ENCODE data around the gene NFATC2.

Gene NFATC2

DNA sequence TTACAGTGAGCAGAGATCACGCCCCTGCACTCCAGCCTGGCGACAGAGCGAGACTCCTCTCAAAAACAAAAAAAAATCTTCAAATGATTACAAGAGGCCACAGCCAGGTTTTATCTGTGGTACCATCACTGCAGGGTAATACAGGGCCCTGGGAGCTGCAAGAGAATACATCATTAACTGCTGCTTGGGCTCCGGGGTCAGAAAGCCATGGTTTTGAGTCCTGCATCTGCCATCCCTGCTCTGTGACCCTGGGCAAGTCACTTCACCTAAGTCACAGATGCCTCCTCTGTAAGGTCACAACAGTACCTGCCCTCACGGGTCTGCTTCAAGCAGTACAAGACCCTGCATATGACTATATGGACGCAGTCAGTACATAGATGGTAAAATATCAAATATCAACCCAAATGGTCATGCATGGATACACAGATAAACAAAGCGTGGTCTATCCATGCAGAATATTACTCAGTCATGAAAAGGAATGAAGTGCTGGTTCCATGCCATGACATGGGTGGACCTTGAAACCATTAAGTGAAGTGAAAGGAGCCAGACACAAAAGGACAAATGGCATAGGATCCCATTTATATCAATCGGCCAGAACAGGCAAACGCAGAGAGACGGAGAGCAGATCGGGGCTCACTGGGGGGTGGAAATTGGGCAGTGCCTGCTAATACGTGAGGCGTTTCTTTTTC, 83.6 kb downstream of the NFATC2 start:
- in situ Hi-C loops (cut with HindIII; ENCODE audit: low pct_ligation_motif_present, low sequenced_read_pairs): no loop called here
- no peak overlapping the region for H3K27ac ChIP-seq
- H3K4me3 ChIP-seq (ENCODE audit: low read depth, low read length): no peak overlapping the region
- no peak for TF ChIP-seq CTCF (IDR thresholded peaks at IDR 0.05; ENCODE audit: low read depth, low read length, missing control alignments)
- no peaks in the 10 kb centered on the region for H3K27me3 ChIP-seq (replicated peaks)
- no peak for DNase-seq
- no peaks in the 10 kb centered on the region for H3K36me3 ChIP-seq (replicated peaks)

GRCh38 chr20:51457533-51457932, 85.0 kb downstream of the NFATC2 start:
- no peak for TF ChIP-seq CTCF (IDR thresholded peaks at IDR 0.05; ENCODE audit: low read depth, low read length, missing control alignments)
- no peaks in the 10 kb centered on the region for H3K27me3 ChIP-seq (replicated peaks)
- no peak for DNase-seq
- in situ Hi-C loops (cut with HindIII; ENCODE audit: low pct_ligation_motif_present, low sequenced_read_pairs): no loop called here
- H3K4me3 ChIP-seq (ENCODE audit: low read depth, low read length): no peak overlapping the region
- no peak overlapping the region for H3K27ac ChIP-seq
- H3K36me3 ChIP-seq (replicated peaks): no peaks in the 10 kb centered on the region

GRCh38 chr20:51456511-51457509, 85.7 kb downstream of the NFATC2 start:
- TF ChIP-seq CTCF (IDR thresholded peaks at IDR 0.05; ENCODE audit: low read depth, low read length, missing control alignments): peak; percentile 17
- peak; percentile 94 for DNase-seq
- no peaks in the 10 kb centered on the region for H3K27me3 ChIP-seq (replicated peaks)
- in situ Hi-C loops (cut with HindIII; ENCODE audit: low pct_ligation_motif_present, low sequenced_read_pairs): no loop called here
- H3K27ac ChIP-seq: peak overlapping the region; percentile 58
- peak overlapping the region; percentile 15 for H3K4me3 ChIP-seq (ENCODE audit: low read depth, low read length)
- H3K36me3 ChIP-seq (replicated peaks): no peaks in the 10 kb centered on the region

DNA sequence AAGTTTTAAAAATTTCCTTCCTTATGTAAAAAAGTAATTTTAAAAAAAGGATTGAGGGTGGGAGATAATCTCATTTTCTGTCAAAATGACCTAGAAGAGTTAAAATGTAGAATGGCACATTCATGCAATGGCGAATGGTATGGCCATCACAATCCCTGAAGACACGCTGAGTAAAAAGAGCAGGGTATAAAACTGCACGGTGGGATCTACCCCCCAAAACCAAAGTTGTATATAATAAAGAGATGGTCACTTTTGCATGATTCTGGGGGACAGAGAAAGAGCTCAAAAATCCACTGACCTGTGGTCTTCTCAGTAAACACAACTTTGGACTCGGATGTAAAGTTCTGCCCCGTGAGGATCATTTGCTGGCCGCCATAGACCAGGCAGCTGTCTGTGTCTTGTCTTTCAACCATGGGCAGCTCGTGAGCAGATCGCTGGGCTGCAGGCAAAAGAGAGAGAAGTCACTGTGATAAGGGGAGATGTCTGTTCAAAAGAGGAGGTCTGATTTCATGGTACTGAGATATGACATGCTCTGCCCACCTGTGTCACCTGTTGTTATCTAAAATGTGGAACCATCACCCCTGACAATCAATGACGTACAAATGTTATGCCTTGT, 88.2 kb downstream of the NFATC2 start:
- no peak overlapping the region for H3K27ac ChIP-seq
- no peaks in the 10 kb centered on the region for H3K27me3 ChIP-seq (replicated peaks)
- TF ChIP-seq CTCF (IDR thresholded peaks at IDR 0.05; ENCODE audit: low read depth, low read length, missing control alignments): no peak
- no peak for DNase-seq
- no peaks in the 10 kb centered on the region for H3K36me3 ChIP-seq (replicated peaks)
- in situ Hi-C loops (cut with HindIII; ENCODE audit: low pct_ligation_motif_present, low sequenced_read_pairs): no loop called here
- H3K4me3 ChIP-seq (ENCODE audit: low read depth, low read length): no peak overlapping the region

- H3K4me3 ChIP-seq (ENCODE audit: low read depth, low read length): no peak overlapping the region
- TF ChIP-seq CTCF (IDR thresholded peaks at IDR 0.05; ENCODE audit: low read depth, low read length, missing control alignments): no peak
- H3K27ac ChIP-seq: no peak overlapping the region
- in situ Hi-C loops (cut with HindIII; ENCODE audit: low pct_ligation_motif_present, low sequenced_read_pairs): no loop called here
- no peaks in the 10 kb centered on the region for H3K27me3 ChIP-seq (replicated peaks)
- H3K36me3 ChIP-seq (replicated peaks): no peaks in the 10 kb centered on the region
- no peak for DNase-seq
These were observed 89.7 kb downstream of the NFATC2 start for GRCh38 chr20:51452734-51453365.
